Keratinocyte (primary cell): Measurements from ENCODE around the gene KMT2C.
"Not testable (repeated sequence)": the region's sequence is repeated elsewhere in the genome, so short reads cannot be mapped to it uniquely, and the experiment has no call there.

Experiments
- CTCF ChIP-seq, 3 experiments: IDR thresholded peaks in 1 of 3; conservative IDR thresholded peaks in 1 of 3; optimal IDR thresholded peaks in 1 of 3; 2 replicates in 2 of 3; 3 replicates in 1 of 3; pipeline versions ENCODE3 to v1.5.1; 2011; ENCODE audit warnings: low read length in 3 of 3, mild to moderate bottlenecking in 3 of 3, moderate library complexity in 2 of 3, control low read depth in 1 of 3, inconsistent platforms in 1 of 3; ENCODE audit not compliant: insufficient read depth in 2 of 3; ENCODE audit errors: extremely low read depth in 1 of 3
- EZH2 ChIP-seq: IDR thresholded peaks from one replicate; pipeline ENCODE4 v1.6.1; 2012; ENCODE audit warnings: inconsistent platforms, mild to moderate bottlenecking, low read length, moderate library complexity

GRCh38 chr7:152259645-152260044 is 176.2 kb downstream of the KMT2C start:
- TF ChIP-seq CTCF (optimal IDR thresholded peaks at IDR 0.05 in 1 of 3, IDR thresholded peaks at IDR 0.05 in 1 of 3, conservative IDR thresholded peaks at IDR 0.05 in 1 of 3; ENCODE audit: extremely low read depth in 1 of 3, insufficient read depth in 2 of 3, low read length in 3 of 3); EZH2: not testable (repeated sequence)
